ENCODE data around the gene KIN. TPM values are rescaled to one million over a fixed set of nuclear protein-coding genes. Genes with fewer than 3 reads are reported as not detected.

Gene KIN
- total and polyA plus RNA-seq, 2 of the 4 experiments (the other 2 are of a cell fraction), result 3.0 to 6.4 TPM

GRCh38 chr10:7701158-7701742 lies 86.5 kb downstream of the KIN start:
- Histone ChIP-seq H3K23ac (ENCODE audit: low read depth, low read length) (no peak overlapping the region), H3K79me1 (ENCODE audit: low read depth in 1 of 2, low read length in 2 of 2) (no peaks in the 10 kb centered on the region), H3K4me1 (ENCODE audit: control insufficient read depth, insufficient read depth, low read length) (no peaks in the 10 kb centered on the region), H4K91ac (ENCODE audit: insufficient read depth, low read depth, low read length) (no peak overlapping the region), H2BK20ac (ENCODE audit: low read depth, low read length) (no peak overlapping the region), H3K56ac (ENCODE audit: extremely low read depth, insufficient read depth, low read length) (no peak overlapping the region), H2BK120ac (ENCODE audit: low read depth, low read length) (no peak overlapping the region), H3K9me1 (ENCODE audit: insufficient read depth, low read length) (no peaks in the 10 kb centered on the region), H3K18ac (ENCODE audit: low read depth, low read length) (no peak overlapping the region), H3K14ac (replicated peaks; ENCODE audit: low read depth, low read length) (no peak overlapping the region), H3K27me3 (ENCODE audit: control insufficient read depth, insufficient read depth, low read length) (no peaks in the 10 kb centered on the region; the same call in 1 of the 2 replicates), H3K36me3 (ENCODE audit: control insufficient read depth, insufficient read depth, low read length) (no peaks in the 10 kb centered on the region), H4K8ac (ENCODE audit: low read depth in 2 of 2, low read length in 2 of 2) (no peak overlapping the region), H3K4me2 (ENCODE audit: low read depth, low read length) (no peak overlapping the region), H4K5ac (ENCODE audit: low read depth, low read length) (no peak overlapping the region), H3K9me3 (ENCODE audit: control insufficient read depth, insufficient read depth, low read length) (no peaks in the 10 kb centered on the region), H3K4me3 (ENCODE audit: insufficient read depth, low read depth, low read length) (no peak overlapping the region), H3K27ac (ENCODE audit: insufficient read depth, low read length) (no peak overlapping the region), H3K4ac (ENCODE audit: low read depth, low read length) (no peak overlapping the region), H2AK9ac (replicated peaks; ENCODE audit: low read depth, low read length, poor library complexity) (no peak overlapping the region), H2BK15ac (ENCODE audit: low read depth, low read length) (no peak overlapping the region), H2BK5ac (ENCODE audit: low read depth, low read length, poor library complexity, severe bottlenecking) (no peak overlapping the region), H4K20me1 (ENCODE audit: insufficient read depth, low read length) (no peaks in the 10 kb centered on the region), H2AK5ac (ENCODE audit: low read depth, low read length) (no peak overlapping the region), H2AFZ (replicated peaks; ENCODE audit: low read length, poor library complexity) (no peak overlapping the region), H3K9ac (ENCODE audit: low read depth, low read length) (no peak overlapping the region)
- dilution Hi-C loops (cut with HindIII; ENCODE audit: low sequenced_read_pairs, unreplicated experiment) (no loop called here), intact Hi-C loops (cut with micrococcal nuclease) (no loop called here), in situ Hi-C loops (cut with MboI; ENCODE audit: low sequenced_read_pairs) (no loop called here)
- ChIA-PET POLR2A (ENCODE audit: unreplicated experiment) (no interaction called here), CTCF (interaction anchor here (0.8 kb wide), 1 partner anchor 176 kb away, joined by 4 read pairs; no protein-coding TSS in a partner anchor)
- WGBS, 2 experiments (ENCODE audit: extremely low coverage in 2 of 2, insufficient read length in 1 of 2), result no CpG with 5 or more reads among the region's 8 CpGs
- DNase-seq (no peak), ATAC-seq (ENCODE audit: low read depth) (no peak)
- no TSS peak for BruUV-seq (replicated peaks)
- TF ChIP-seq RFX5 (IDR thresholded peaks at IDR 0.05; ENCODE audit: low read depth, low read length) (no peak), SMC3 (IDR thresholded peaks at IDR 0.05; ENCODE audit: low read depth, low read length) (no peak), MAFK (IDR thresholded peaks at IDR 0.05; ENCODE audit: low read depth, low read length) (no peak), BHLHE40 (IDR thresholded peaks at IDR 0.05; ENCODE audit: low read depth, low read length) (no peak)
- TF ChIP-seq, protein P1, sequence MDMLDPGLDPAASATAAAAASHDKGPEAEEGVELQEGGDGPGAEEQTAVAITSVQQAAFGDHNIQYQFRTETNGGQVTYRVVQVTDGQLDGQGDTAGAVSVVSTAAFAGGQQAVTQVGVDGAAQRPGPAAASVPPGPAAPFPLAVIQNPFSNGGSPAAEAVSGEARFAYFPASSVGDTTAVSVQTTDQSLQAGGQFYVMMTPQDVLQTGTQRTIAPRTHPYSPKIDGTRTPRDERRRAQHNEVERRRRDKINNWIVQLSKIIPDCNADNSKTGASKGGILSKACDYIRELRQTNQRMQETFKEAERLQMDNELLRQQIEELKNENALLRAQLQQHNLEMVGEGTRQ (IDR thresholded peaks at IDR 0.05; ENCODE audit: low read depth, low read length), result no peak

Other genes starting within 250 kb of the KIN start
- under 0.01 TPM in 2 replicates for gene ITIH5, start 121.0 kb downstream of the KIN start, total RNA-seq (2012; rRNA removed)
- 0.07 TPM in 2 replicates for gene ITIH5, start 121.0 kb downstream of the KIN start, polyA plus RNA-seq (2012; rRNA removed)
- not detected in 2 replicates for gene ITIH2, start 84.7 kb downstream of the KIN start, total RNA-seq (2012; rRNA removed)
- not detected in 2 replicates for gene ITIH2, start 84.7 kb downstream of the KIN start, polyA plus RNA-seq (2012; rRNA removed)
- gene ATP5F1C, start 184 bp upstream of the KIN start, total RNA-seq (2012; rRNA removed), result 343 and 367 TPM in 2 replicates
- 357 and 382 TPM in 2 replicates for gene ATP5F1C, start 184 bp upstream of the KIN start, polyA plus RNA-seq (2012; rRNA removed)
- gene TAF3, start 30.5 kb upstream of the KIN start, total RNA-seq (2012; rRNA removed), result 1.4 TPM in 2 replicates
- gene TAF3, start 30.5 kb upstream of the KIN start, polyA plus RNA-seq (2012; rRNA removed), result 2.2 and 2.3 TPM in 2 replicates

Data from IMR-90 (cell line).